GM23338 (cell line): ENCODE data around the gene FAM13C. TPM values are rescaled to one million over a fixed set of nuclear protein-coding genes. Genes with fewer than 3 reads are reported as not detected.

ENCODE experiments used
- ATAC-seq: fragments of 200-7000 bp; cut with Tn5 transposase; 3 replicates; pipeline ENCODE4 v1.9.1; 2020
- DNase-seq: peaks from one replicate; pipeline ENCODE4 v3.0.0-alpha.2; 2015; ENCODE audit warnings: low spot score
- H2AFZ ChIP-seq: fragments of 200-600 bp; sonication (generic); 2 replicates; pipeline ENCODE4 v1.8.0; 2016; ENCODE audit warnings: antibody characterized with exemption, mild to moderate bottlenecking, moderate library complexity
- H3F3A ChIP-seq: fragments of 200-600 bp; sonication (generic); replicated peaks from 2 replicates; pipeline ENCODE4 v1.8.0; 2017; ENCODE audit warnings: antibody characterized with exemption, mixed run types, low read depth
- H3K27ac ChIP-seq: fragments of 200-600 bp; sonication (generic); 2 replicates; pipeline ENCODE4 v1.6.1; 2016; ENCODE audit warnings: low read depth
- H3K27me3 ChIP-seq: fragments of 200-600 bp; sonication (generic); 2 replicates; pipeline ENCODE4 v1.8.0; 2016; ENCODE audit warnings: mild to moderate bottlenecking, mixed run types, moderate library complexity; ENCODE audit not compliant: insufficient read depth
- H3K36me3 ChIP-seq: fragments of 200-600 bp; sonication (generic); 2 replicates; pipeline ENCODE4 v1.8.0; 2016; ENCODE audit warnings: mild to moderate bottlenecking; ENCODE audit not compliant: insufficient read depth
- H3K4me1 ChIP-seq: fragments of 200-600 bp; sonication (generic); 2 replicates; pipeline ENCODE4 v1.8.0; 2016; ENCODE audit warnings: mild to moderate bottlenecking, moderate library complexity; ENCODE audit not compliant: insufficient read depth
- H3K4me2 ChIP-seq: fragments of 200-600 bp; sonication (generic); 2 replicates; pipeline ENCODE4 v1.7.1; 2017; ENCODE audit warnings: mixed run types
- H3K4me3 ChIP-seq: fragments of 200-600 bp; sonication (generic); 2 replicates; pipeline ENCODE4 v1.6.1; 2016; ENCODE audit warnings: mixed run types
- H3K79me2 ChIP-seq: fragments of 200-600 bp; sonication (generic); replicated peaks from 2 replicates; pipeline ENCODE4 v1.8.0; 2017; ENCODE audit warnings: mild to moderate bottlenecking; ENCODE audit not compliant: insufficient read depth
- H3K9me2 ChIP-seq: fragments of 200-600 bp; sonication (generic); 2 replicates; pipeline ENCODE4 v1.8.0; 2017; ENCODE audit not compliant: insufficient read depth
- H4K20me1 ChIP-seq: fragments of 200-600 bp; sonication (generic); replicated peaks from 2 replicates; pipeline ENCODE4 v1.8.0; 2017; ENCODE audit warnings: mild to moderate bottlenecking; ENCODE audit not compliant: insufficient read depth
- H3K27ac Mint-ChIP-seq: 2 replicates; pipeline ENCODE4 v1.8.0; 2020; ENCODE audit warnings: inconsistent platforms, mild to moderate bottlenecking, moderate library complexity, mixed read lengths
- H3K27me3 Mint-ChIP-seq: 3 replicates; pipeline ENCODE4 v1.8.0; 2022; ENCODE audit warnings: low read depth, mild to moderate bottlenecking, moderate library complexity, mixed read lengths, inconsistent platforms; ENCODE audit not compliant: insufficient read depth, poor library complexity
- H3K36me3 Mint-ChIP-seq: 3 replicates; pipeline ENCODE4 v1.8.0; 2021; ENCODE audit warnings: low read depth, mild to moderate bottlenecking, inconsistent platforms, moderate library complexity, mixed read lengths
- H3K4me1 Mint-ChIP-seq: 3 replicates; pipeline ENCODE4 v1.8.0; 2020; ENCODE audit warnings: mild to moderate bottlenecking, inconsistent platforms, mixed read lengths
- H3K4me3 Mint-ChIP-seq: 3 replicates; pipeline ENCODE4 v1.8.0; 2021; ENCODE audit warnings: moderate library complexity, mild to moderate bottlenecking, inconsistent platforms, mixed read lengths
- H3K9me3 Mint-ChIP-seq: 3 replicates; pipeline ENCODE4 v1.8.0; 2020; ENCODE audit warnings: moderate library complexity, mild to moderate bottlenecking, inconsistent platforms, mixed read lengths
- CTCF ChIP-seq, 2 experiments: fragments of 200-600 bp in 1 of 2; sonication (generic) in 1 of 2; conservative IDR thresholded peaks; 2 replicates each; pipeline versions ENCODE4 v1.5.1 to v1.6.1; 2016 to 2017; ENCODE audit warnings: antibody characterized with exemption in 2 of 2, low read depth in 2 of 2, mild to moderate bottlenecking in 2 of 2, moderate library complexity in 1 of 2
- ETS1 ChIP-seq: IDR thresholded peaks from 2 replicates; pipeline ENCODE4 v1.6.1; 2016; ENCODE audit warnings: antibody characterized with exemption
- EZH2 ChIP-seq: fragments of 200-600 bp; sonication (generic); IDR thresholded peaks from one replicate; pipeline ENCODE4 v1.8.0; 2017; ENCODE audit warnings: antibody characterized with exemption, mild to moderate bottlenecking, low read depth; ENCODE audit not compliant: unreplicated experiment
- JUNB ChIP-seq: IDR thresholded peaks from one replicate; pipeline ENCODE4 v1.6.1; 2016; ENCODE audit warnings: antibody characterized with exemption; ENCODE audit not compliant: unreplicated experiment
- NANOG ChIP-seq: IDR thresholded peaks from 2 replicates; pipeline ENCODE4 v1.6.1; 2016; ENCODE audit warnings: antibody characterized with exemption, borderline replicate concordance
- POLR2AphosphoS5 ChIP-seq: IDR thresholded peaks from 2 replicates; pipeline ENCODE4 v1.6.1; 2016; ENCODE audit warnings: antibody characterized with exemption, low read depth
- REST ChIP-seq: IDR thresholded peaks from one replicate; pipeline ENCODE4 v1.6.1; 2018; ENCODE audit warnings: antibody characterized with exemption; ENCODE audit not compliant: unreplicated experiment
- STAT1 ChIP-seq: IDR thresholded peaks from one replicate; pipeline ENCODE4 v1.6.1; 2016; ENCODE audit warnings: antibody characterized with exemption; ENCODE audit not compliant: unreplicated experiment
- ZNF331 ChIP-seq: fragments of 250-450 bp; sonication (Bioruptor Pico); IDR thresholded peaks from 2 replicates; pipeline ENCODE4 v1.5.0; 2020; ENCODE audit warnings: low read depth, mild to moderate bottlenecking, moderate library complexity
- ZNF462 ChIP-seq: fragments of 250-450 bp; sonication (Bioruptor Pico); IDR thresholded peaks from 2 replicates; pipeline ENCODE4 v1.5.0; 2020; ENCODE audit warnings: mild to moderate bottlenecking, moderate library complexity
- polyA plus RNA-seq: library from polyadenylated mRNA; unstranded; fragments of >200 nt; fragmentation: Nextera tagmentation; extraction: Ambion mirVana; gene quantifications from 2 replicates; pipeline ENCODE4 v1.2.1, GENCODE V29; 2016
- total RNA-seq: library from RNA; depleted of rRNA; stranded (reverse); fragments of >200 nt; shearing (Covaris generic); gene quantifications from 2 replicates; pipeline ENCODE4 v1.2.3, GENCODE V29; 2014

Gene FAM13C
- total and polyA plus RNA-seq, 2 experiments from 2014 or later: 0.94 to 2.1 TPM

GRCh38 chr10:59384761-59385160 is 22.4 kb upstream of the FAM13C start:
- no peak overlapping the region for H3K4me2 ChIP-seq
- no peaks in the 10 kb centered on the region for H3K79me2 ChIP-seq
- H3K27ac ChIP-seq: no peak overlapping the region
- no peaks in the 10 kb centered on the region for H3K36me3 ChIP-seq
- H4K20me1 ChIP-seq: no peaks in the 10 kb centered on the region
- no peak overlapping the region for H3K4me3 Mint-ChIP-seq
- H2AFZ ChIP-seq: no peak overlapping the region
- no peaks in the 10 kb centered on the region for H3K36me3 Mint-ChIP-seq
- H3K27ac Mint-ChIP-seq: no peak overlapping the region
- H3K9me2 ChIP-seq: no peaks in the 10 kb centered on the region
- no peak for ATAC-seq
- no peaks in the 10 kb centered on the region for H3F3A ChIP-seq
- no peaks in the 10 kb centered on the region for H3K27me3 ChIP-seq
- H3K9me3 Mint-ChIP-seq: no peaks in the 10 kb centered on the region
- H3K4me3 ChIP-seq: no peak overlapping the region
- DNase-seq: no peak
- TF ChIP-seq EZH2: no peak
- TF ChIP-seq NANOG: no peak
- TF ChIP-seq POLR2AphosphoS5: no peak
- TF ChIP-seq ETS1: no peak
- TF ChIP-seq ZNF331 (CRISPR knock-in tag): no peak
- TF ChIP-seq STAT1: no peak
- no peak for TF ChIP-seq CTCF (conservative IDR thresholded peaks at IDR 0.05; ENCODE audit: low read depth in 2 of 2)
- TF ChIP-seq JUNB: no peak
- no peak for TF ChIP-seq ZNF462 (CRISPR knock-in tag)
- TF ChIP-seq REST: no peak
- no peaks in the 10 kb centered on the region for H3K4me1 Mint-ChIP-seq
- H3K4me1 ChIP-seq: no peaks in the 10 kb centered on the region
- H3K27me3 Mint-ChIP-seq: no peaks in the 10 kb centered on the region
